GM19025 (cell line): Measurements from ENCODE around the gene LRRFIP1.

Experiments
- ATAC-seq: cut with Tn5 transposase; IDR thresholded peaks from one replicate; pipeline ENCODE4 v1.9.1; 2021; ENCODE audit warnings: mild to moderate bottlenecking, low read depth, moderate library complexity; ENCODE audit not compliant: unreplicated experiment

The LRRFIP1 gene

GRCh38 chr2:237717366-237718276, 90.2 kb downstream of the LRRFIP1 start:
- ATAC-seq, result no peak

GRCh38 chr2:237718277-237718634, 90.9 kb downstream of the LRRFIP1 start:
- ATAC-seq, result no peak

GRCh38 chr2:237720444-237720843, 93.1 kb downstream of the LRRFIP1 start:
- ATAC-seq, result no peak

DNA sequence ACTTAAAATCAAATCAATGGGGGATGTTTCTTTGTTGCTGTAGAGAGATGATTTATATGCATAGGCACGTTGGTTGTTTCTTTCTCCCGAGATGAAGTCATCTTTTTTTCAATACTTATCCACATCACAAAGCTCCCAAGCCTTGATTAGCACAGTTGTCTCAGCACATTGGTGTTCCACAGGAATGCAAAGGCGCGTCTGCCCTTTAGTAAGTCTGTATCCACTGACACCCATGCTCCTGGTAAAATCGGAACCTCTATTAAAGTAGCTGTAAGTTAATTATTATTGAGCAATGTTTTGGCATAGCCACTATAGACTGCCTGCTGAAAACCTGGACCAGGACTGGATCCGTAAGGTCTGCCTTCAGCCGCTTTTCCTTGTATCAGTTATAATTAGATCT, 93.6 kb downstream of the LRRFIP1 start:
- no peak for ATAC-seq

GRCh38 chr2:237721458-237721857, 94.1 kb downstream of the LRRFIP1 start:
- no peak for ATAC-seq

GRCh38 chr2:237722616-237723015, 95.2 kb downstream of the LRRFIP1 start:
- ATAC-seq, result no peak

DNA sequence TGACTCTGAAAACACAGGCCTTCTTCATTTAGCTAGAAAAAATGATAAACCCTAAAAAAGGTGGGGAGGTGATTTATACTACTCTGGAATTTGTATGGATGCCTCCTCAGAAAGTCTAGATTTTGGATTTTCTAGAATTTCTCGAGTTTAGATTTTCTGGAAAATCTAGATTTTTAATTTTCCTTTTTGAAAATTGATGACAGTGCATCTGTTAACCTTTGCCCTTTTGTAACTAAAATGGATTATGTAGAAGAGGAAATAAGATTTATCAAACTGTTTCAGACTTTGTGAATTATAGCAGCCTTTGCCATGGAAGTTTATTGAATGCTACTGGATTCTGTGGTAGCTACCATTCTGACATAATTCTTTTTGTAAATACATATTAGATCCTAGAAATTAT, 95.6 kb downstream of the LRRFIP1 start:
- no peak for ATAC-seq

GRCh38 chr2:237723602-237724001, 96.2 kb downstream of the LRRFIP1 start:
- no peak for ATAC-seq

- ATAC-seq, result no peak
Measured at GRCh38 chr2:237724811-237725478, 97.6 kb downstream of the LRRFIP1 start.

DNA sequence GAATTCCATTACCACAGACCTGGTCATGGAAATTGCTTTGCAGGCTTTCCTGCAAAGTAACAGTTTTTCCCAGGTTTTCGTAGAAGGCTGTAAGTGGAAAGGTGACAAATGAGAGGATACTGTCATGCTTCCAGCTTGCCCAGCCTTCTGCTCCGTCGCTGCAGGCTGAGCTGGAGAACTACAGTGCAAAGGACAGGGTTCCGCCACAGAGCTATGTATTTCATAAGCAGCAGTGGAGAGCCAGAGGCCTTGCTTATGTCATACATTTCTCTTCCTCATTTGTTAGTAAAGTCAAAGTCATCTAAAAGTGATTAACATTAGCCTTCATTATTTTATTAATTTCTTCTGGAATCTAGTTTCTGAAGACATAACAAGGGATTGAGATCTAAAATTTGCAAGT, 98.3 kb downstream of the LRRFIP1 start:
- ATAC-seq, result no peak

GRCh38 chr2:237726401-237726830, 99.0 kb downstream of the LRRFIP1 start:
- ATAC-seq, result no peak

GRCh38 chr2:237727363-237727762, 100.0 kb downstream of the LRRFIP1 start:
- ATAC-seq, result no peak

- ATAC-seq, result no peak
Measured at GRCh38 chr2:237729681-237730475, 102.5 kb downstream of the LRRFIP1 start.

GRCh38 chr2:237731663-237732062, 104.3 kb downstream of the LRRFIP1 start:
- no peak for ATAC-seq

DNA sequence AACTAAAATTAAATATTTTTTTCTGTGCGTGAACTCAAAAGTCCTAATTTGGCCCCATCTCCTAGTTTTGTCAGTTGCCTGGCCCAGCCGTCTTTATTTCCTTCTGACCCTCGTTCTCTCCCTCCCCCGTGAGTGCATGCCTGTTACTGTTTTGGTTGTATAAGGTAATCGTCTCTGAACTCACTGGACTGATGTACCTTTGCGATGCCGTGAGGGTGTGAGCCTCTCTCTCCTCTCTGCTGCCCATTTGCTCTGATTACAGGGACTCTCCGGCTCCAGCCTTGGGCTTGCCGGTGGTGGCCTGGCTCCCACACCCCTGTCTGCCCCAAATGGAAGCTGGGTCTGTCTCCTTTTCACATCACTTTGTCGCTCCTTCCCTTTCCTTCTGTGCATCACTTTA, 104.7 kb downstream of the LRRFIP1 start:
- no peak for ATAC-seq

DNA sequence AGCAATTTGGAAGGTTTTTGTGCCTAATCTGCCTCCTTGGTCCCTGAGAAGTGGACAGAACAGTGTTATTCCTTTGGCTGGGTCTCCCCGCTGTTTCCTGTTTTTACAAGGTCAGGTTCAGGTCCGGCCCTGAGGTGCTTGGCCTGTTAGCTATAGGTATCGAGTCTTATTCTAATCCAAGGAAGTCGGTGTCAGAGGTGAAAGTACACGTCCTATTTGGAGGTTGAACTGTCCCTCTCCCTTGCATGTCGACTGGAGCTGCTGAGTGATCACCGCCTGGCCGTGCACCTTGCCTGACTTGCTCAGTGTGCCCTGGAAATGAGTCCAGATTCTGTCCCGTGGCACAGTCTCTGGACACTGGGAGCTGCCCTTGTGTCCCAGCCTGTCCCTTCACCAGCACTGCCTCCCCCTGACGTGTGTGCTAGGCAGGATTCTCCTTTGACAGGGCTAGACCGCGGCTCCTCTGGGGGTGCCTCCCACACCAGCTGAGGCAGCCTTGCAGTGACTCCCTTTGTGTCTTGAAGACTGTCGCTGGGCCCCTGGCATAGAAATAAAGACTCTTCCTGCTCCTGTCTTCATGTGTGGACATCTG, 105.5 kb downstream of the LRRFIP1 start:
- no peak for ATAC-seq

GRCh38 chr2:237733677-237734300, 106.4 kb downstream of the LRRFIP1 start:
- no peak for ATAC-seq

GRCh38 chr2:237734905-237735623, 107.7 kb downstream of the LRRFIP1 start:
- ATAC-seq, result no peak

DNA sequence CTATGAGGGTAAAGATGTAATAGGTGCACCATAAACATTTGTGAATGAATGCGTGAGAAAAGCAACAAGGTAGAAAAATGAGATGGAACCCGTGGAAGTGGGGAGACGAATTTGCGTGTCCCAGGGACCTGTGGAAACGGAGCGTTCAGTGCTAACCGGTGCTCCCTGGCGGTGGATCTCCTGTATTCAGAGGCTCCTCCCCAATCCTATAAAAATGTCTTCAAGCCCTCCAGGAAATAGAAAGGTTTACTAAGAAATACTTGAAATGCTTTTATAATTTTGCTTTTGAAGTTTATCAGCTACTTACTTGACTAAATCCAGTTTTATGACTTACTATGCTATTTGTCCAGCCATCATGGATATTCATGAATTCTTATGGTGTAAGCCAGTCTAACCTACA, 108.4 kb downstream of the LRRFIP1 start:
- no peak for ATAC-seq

DNA sequence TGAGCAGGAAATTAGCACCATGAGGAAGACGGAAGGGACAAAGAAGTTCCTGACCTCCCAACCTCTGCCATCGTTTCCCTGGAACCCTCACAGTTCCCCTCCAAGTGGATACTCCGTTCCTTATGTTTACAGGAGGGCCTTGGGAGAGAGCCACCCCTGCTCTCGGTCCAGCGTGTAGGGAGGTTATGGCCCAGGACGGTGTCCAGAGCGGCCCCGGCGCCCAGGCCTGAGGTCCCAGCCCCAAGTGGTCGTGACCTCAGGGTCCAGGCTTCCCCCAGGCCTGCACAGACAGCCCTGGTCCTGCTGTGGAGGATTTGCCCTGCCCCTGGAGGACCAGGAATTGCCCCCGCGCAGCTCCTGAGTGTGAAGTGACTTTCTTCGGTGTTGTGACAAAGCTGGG, 109.4 kb downstream of the LRRFIP1 start:
- no peak for ATAC-seq
